ENCODE results near the gene WDR18.
"Not testable (repeated sequence)": the region's sequence is repeated elsewhere in the genome, so short reads cannot be mapped to it uniquely, and the experiment has no call there.

WDR18 gene

GRCh38 chr19:956766-957440 lies 27.2 kb upstream of the WDR18 start:
- Histone ChIP-seq H3K27me3 (ENCODE audit: insufficient read depth, insufficient read length) (no peaks in the 10 kb centered on the region), H3K36me3 (ENCODE audit: insufficient read depth, insufficient read length, low read length) (peaks cover 31% of the 10 kb centered on the region), H3K4me1 (ENCODE audit: insufficient read depth, insufficient read length) (peaks cover 55% of the 10 kb centered on the region), H3K9me3 (ENCODE audit: insufficient read depth, low read length) (no peaks in the 10 kb centered on the region), H3K4me3 (ENCODE audit: insufficient read length, low read depth) (peak overlapping the region; percentile 11), H3K9ac (ENCODE audit: insufficient read length, low read depth) (peak overlapping the region; percentile 71)
- DNase-seq (ENCODE audit: low read depth, low spot score): peak; percentile 46
- TF ChIP-seq SUZ12 (IDR thresholded peaks at IDR 0.05; ENCODE audit: extremely low read depth, insufficient read depth, insufficient read length) (no peak), YY1 (IDR thresholded peaks at IDR 0.05; ENCODE audit: insufficient read depth, insufficient read length) (no peak), ZNF274 (IDR thresholded peaks at IDR 0.05; ENCODE audit: low read depth, low read length) (no peak)

DNA sequence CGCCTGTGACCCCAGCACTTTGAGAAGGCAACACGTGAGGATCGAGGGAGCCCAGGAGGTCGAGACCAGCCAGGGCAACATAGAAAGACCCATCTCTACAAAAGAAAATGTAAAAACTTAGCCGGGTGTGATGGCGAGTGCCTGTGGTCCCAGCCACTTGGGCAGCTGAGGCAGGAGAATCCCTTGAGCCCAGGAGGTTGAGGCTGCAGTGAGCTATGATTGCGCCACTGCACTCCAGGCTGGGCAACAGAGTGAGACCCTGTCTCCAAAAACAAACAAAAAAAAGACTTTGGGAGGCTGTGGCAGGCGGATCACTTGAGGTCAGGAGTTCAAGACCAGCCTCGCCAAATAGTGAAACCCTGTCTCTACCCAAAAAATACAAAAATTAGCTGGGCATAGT lies 26.6 kb upstream of the WDR18 start:
- not testable (repeated sequence) for H3K27me3 ChIP-seq (ENCODE audit: insufficient read depth, insufficient read length); DNase-seq (ENCODE audit: low read depth, low spot score); H3K4me3 ChIP-seq (ENCODE audit: insufficient read length, low read depth); H3K9me3 ChIP-seq (ENCODE audit: insufficient read depth, low read length)
- Histone ChIP-seq H3K4me1 (ENCODE audit: insufficient read depth, insufficient read length) (peaks cover 54% of the 10 kb centered on the region), H3K36me3 (ENCODE audit: insufficient read depth, insufficient read length, low read length) (peaks cover 35% of the 10 kb centered on the region), H3K9ac (ENCODE audit: insufficient read length, low read depth) (peak overlapping the region; percentile 71)

DNA sequence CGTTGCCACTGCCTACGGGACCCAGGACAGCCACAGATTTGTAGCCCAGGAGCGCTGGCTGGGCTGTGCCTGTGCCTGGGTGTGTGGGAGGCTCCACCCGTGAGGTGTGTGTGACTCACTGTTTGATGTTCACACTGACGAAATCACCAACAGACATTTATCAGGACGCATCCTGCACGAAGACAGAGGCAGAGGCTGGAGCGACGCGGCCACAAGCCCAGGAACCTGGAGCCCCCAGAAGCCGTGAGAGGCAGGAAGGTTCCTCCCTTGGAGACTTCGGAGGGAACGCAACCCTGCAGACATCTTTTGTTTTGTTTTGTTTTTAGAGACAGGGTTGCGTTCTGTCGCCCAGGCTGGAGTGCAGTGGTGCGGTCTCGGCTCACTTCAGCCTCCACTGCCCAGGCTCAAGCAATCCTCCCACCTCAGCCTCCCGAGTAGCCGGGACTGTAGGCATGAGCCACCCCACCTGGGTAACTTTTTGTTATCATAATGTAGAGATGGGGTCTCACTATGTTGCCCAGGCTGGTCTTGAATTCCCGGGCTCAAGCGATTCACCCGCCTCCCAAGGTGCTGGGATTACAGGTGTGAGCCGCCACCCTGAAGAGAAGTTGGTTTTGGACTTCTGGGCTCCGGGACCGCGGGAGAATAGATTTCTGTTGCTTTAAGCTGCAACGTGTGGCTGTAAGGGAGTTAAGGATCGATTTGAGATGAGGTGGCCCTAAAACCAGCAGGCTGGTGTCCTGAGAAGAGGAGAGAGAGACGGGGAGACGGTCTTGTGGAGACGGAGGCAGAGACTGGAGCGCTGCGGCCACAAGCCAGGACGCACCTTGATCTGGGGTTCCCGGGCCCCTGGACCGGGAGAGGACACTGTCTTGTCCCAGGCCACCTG lies 24.9 kb upstream of the WDR18 start:
- Histone ChIP-seq H3K9ac (ENCODE audit: insufficient read length, low read depth) (peak overlapping the region; percentile 9), H3K27me3 (ENCODE audit: insufficient read depth, insufficient read length) (no peaks in the 10 kb centered on the region), H3K36me3 (ENCODE audit: insufficient read depth, insufficient read length, low read length) (peaks cover 44% of the 10 kb centered on the region), H3K4me1 (ENCODE audit: insufficient read depth, insufficient read length) (peaks cover 57% of the 10 kb centered on the region), H3K9me3 (ENCODE audit: insufficient read depth, low read length) (no peaks in the 10 kb centered on the region), H3K4me3 (ENCODE audit: insufficient read length, low read depth) (no peak overlapping the region)
- TF ChIP-seq SUZ12 (IDR thresholded peaks at IDR 0.05; ENCODE audit: extremely low read depth, insufficient read depth, insufficient read length) (no peak), ZNF274 (IDR thresholded peaks at IDR 0.05; ENCODE audit: low read depth, low read length) (no peak), YY1 (IDR thresholded peaks at IDR 0.05; ENCODE audit: insufficient read depth, insufficient read length) (no peak)
- no peak for DNase-seq (ENCODE audit: low read depth, low spot score)

- no peak for TF ChIP-seq YY1 (IDR thresholded peaks at IDR 0.05; ENCODE audit: insufficient read depth, insufficient read length)
- TF ChIP-seq SUZ12 (IDR thresholded peaks at IDR 0.05; ENCODE audit: extremely low read depth, insufficient read depth, insufficient read length): no peak
- no peak for TF ChIP-seq ZNF274 (IDR thresholded peaks at IDR 0.05; ENCODE audit: low read depth, low read length)
- no peak overlapping the region for H3K4me3 ChIP-seq (ENCODE audit: insufficient read length, low read depth)
Measured at GRCh38 chr19:960020-960419, 24.1 kb upstream of the WDR18 start.

DNA sequence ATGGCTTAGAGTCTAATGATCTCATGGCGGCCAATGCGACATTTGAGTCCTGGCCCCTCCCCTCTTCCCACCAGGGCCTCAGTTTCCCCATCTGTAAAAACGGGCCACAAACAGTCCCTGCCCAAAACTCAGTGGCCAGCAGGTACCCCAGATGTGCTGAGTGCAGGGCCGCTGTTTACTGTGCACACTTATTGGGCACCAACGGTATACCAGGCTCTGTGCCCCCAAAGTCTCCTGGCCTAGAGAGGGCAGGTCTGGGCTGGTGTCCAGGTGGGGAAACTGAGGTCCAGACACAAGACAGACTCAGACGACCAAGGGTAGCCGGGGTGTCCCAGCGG lies 23.6 kb upstream of the WDR18 start:
- Histone ChIP-seq H3K9ac (ENCODE audit: insufficient read length, low read depth) (peak overlapping the region; percentile 70), H3K36me3 (ENCODE audit: insufficient read depth, insufficient read length, low read length) (peaks cover 55% of the 10 kb centered on the region), H3K27me3 (ENCODE audit: insufficient read depth, insufficient read length) (no peaks in the 10 kb centered on the region), H3K4me3 (ENCODE audit: insufficient read length, low read depth) (no peak overlapping the region), H3K9me3 (ENCODE audit: insufficient read depth, low read length) (peaks cover 4% of the 10 kb centered on the region; the same call in 1 of the 2 replicates), H3K4me1 (ENCODE audit: insufficient read depth, insufficient read length) (peaks cover 49% of the 10 kb centered on the region)
- no peak for DNase-seq (ENCODE audit: low read depth, low spot score)
- TF ChIP-seq YY1 (IDR thresholded peaks at IDR 0.05; ENCODE audit: insufficient read depth, insufficient read length): no peak
- no peak for TF ChIP-seq SUZ12 (IDR thresholded peaks at IDR 0.05; ENCODE audit: extremely low read depth, insufficient read depth, insufficient read length)
- TF ChIP-seq ZNF274 (IDR thresholded peaks at IDR 0.05; ENCODE audit: low read depth, low read length): no peak

More at GRCh38 chr19:960020-960419, 24.1 kb upstream of the WDR18 start:
- peak; percentile 74 for DNase-seq (ENCODE audit: low read depth, low spot score)
- H3K4me1 ChIP-seq (ENCODE audit: insufficient read depth, insufficient read length): peaks cover 54% of the 10 kb centered on the region
- no peak overlapping the region for H3K9ac ChIP-seq (ENCODE audit: insufficient read length, low read depth)
- H3K27me3 ChIP-seq (ENCODE audit: insufficient read depth, insufficient read length): no peaks in the 10 kb centered on the region
- peaks cover 52% of the 10 kb centered on the region for H3K36me3 ChIP-seq (ENCODE audit: insufficient read depth, insufficient read length, low read length)
- no peaks in the 10 kb centered on the region; the same call in 1 of the 2 replicates for H3K9me3 ChIP-seq (ENCODE audit: insufficient read depth, low read length)

DNA sequence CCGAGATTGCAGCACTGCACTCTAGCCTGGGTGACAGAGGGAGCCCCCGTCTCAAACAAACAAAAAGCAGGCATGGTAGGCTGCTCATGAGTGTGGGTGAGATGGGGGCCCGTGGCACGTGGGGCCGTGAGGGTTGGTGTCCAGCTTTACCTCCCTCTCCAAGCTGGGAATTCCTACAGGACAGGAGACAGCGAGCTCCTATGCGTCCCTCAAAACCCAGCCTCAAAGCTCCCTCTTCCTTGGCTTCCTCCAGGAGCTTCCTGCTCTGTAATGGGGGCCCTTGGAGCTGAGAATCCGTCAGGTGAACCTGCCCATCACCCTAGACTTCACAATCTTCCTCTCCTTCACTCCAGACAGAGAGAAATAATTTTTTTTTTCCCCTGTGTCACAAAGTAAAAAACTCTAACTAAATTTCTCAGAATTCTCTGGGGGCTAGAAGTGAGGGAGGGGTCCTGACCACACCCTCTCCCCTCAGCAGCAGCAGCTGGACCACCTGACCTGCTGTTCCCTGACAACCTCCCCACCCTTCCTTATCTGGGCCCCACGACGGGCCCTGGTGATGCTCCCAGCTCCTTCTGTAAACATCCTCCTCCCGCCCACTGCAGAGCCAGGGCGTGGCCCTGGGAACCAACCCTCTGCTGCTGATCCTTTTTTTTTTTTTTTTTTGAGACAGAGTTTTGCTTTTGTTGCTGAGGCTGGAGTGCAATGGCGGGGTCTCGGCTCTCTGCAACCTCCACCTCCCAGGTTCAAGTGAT lies 22.1 kb upstream of the WDR18 start:
- Histone ChIP-seq H3K36me3 (ENCODE audit: insufficient read depth, insufficient read length, low read length) (peaks cover 64% of the 10 kb centered on the region), H3K27me3 (ENCODE audit: insufficient read depth, insufficient read length) (no peaks in the 10 kb centered on the region), H3K4me3 (ENCODE audit: insufficient read length, low read depth) (no peak overlapping the region), H3K9me3 (ENCODE audit: insufficient read depth, low read length) (peaks cover 10% of the 10 kb centered on the region; the same call in 1 of the 2 replicates), H3K9ac (ENCODE audit: insufficient read length, low read depth) (no peak overlapping the region), H3K4me1 (ENCODE audit: insufficient read depth, insufficient read length) (peaks cover 38% of the 10 kb centered on the region)
- DNase-seq (ENCODE audit: low read depth, low spot score): no peak
- TF ChIP-seq SUZ12 (IDR thresholded peaks at IDR 0.05; ENCODE audit: extremely low read depth, insufficient read depth, insufficient read length) (no peak), ZNF274 (IDR thresholded peaks at IDR 0.05; ENCODE audit: low read depth, low read length) (no peak), YY1 (IDR thresholded peaks at IDR 0.05; ENCODE audit: insufficient read depth, insufficient read length) (no peak)

Data from NT2/D1 (cell line).